Erythroblast (primary cell): Measurements from ENCODE around the gene ST6GAL2.

Experiments used
- DNase-seq, 2 experiments: peaks; one replicate each; lab custom pipeline; 2025; lab: John Stamatoyannopoulos, UW
- GATA1 ChIP-seq: IDR thresholded peaks from 2 replicates; pipeline ENCODE4 v1.6.1; 2011; ENCODE audit warnings: low read depth, mild to moderate bottlenecking, control low read depth, low read length, moderate library complexity
- POLR2A ChIP-seq: IDR thresholded peaks from 2 replicates; pipeline ENCODE4 v1.6.1; 2011; ENCODE audit warnings: mild to moderate bottlenecking, low read length

Gene ST6GAL2

DNA sequence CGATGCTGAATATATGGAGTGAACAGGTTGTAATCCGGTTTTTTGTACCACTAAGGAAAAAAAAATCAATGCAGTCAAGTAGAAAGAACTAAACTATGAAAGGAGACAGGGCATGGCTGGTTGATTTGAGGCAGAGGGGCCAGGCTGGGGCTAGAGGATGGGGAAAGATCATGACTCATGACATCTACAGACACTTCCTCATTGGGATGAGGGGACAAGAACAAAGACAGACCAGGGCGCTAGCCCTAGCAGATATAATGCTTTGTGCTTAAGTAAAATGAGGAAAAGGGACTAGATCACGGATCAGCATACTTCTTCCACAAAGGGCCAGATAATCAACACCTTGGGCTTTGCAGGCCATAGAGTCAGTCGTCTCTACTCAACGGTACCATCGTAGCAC is 55.8 kb downstream of the ST6GAL2 start:
- DNase-seq, result no peak
- TF ChIP-seq POLR2A (no peak), GATA1 (no peak)

DNA sequence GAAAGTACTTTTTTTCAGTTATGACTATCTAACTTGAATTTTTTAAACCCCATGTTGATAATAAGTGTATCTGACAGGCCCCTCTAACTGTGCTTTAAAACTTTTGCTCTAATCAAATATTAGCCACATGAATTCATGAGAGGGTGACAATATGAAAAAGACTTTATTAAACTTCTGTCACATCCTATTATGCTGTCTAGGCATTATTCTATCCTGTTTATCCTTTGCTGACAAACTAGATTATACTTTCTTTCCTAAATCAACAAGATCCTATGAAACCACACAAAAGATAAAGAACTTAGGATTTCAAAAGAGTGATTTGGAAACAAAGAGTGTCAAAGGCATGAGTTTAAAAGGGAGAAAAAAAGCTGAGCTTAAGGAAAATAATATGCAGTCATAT is 57.8 kb downstream of the ST6GAL2 start:
- DNase-seq, result no peak
- TF ChIP-seq POLR2A, result no peak
- no peak for TF ChIP-seq GATA1

GRCh38 chr2:106827158-106827557 is 58.8 kb downstream of the ST6GAL2 start:
- DNase-seq, result no peak
- no peak for TF ChIP-seq POLR2A
- TF ChIP-seq GATA1, result no peak

DNA sequence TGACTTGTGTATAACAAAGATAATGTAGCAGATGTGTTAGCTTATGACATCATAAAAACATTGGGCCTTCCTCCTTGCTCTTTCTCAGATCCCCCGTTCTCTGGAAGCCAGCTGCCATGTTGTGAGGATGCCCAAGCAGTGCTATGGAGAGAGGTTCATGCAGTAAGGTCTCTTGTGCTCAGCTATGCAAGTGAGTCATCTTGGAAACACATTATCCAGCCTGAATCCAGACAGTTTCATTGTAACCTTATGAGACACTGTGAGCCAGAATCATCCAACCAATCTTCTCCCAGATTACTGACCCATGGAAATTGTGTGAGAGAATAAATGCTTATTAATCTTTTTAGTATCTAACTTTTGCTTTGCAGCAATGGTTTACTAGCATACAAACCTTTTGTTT is 60.8 kb downstream of the ST6GAL2 start:
- no peak for DNase-seq
- no peak for TF ChIP-seq GATA1
- no peak for TF ChIP-seq POLR2A

GRCh38 chr2:106816974-106817373 is 69.0 kb downstream of the ST6GAL2 start:
- no peak for DNase-seq
- no peak for TF ChIP-seq GATA1
- no peak for TF ChIP-seq POLR2A

GRCh38 chr2:106812841-106813240 is 73.1 kb downstream of the ST6GAL2 start:
- TF ChIP-seq POLR2A, result no peak
- TF ChIP-seq GATA1, result no peak
- DNase-seq, result no peak

- TF ChIP-seq POLR2A (no peak), GATA1 (no peak)
- no peak for DNase-seq
These were observed 73.6 kb downstream of the ST6GAL2 start for GRCh38 chr2:106812383-106812782.

- DNase-seq, result no peak
- TF ChIP-seq POLR2A (no peak), GATA1 (no peak)
These were observed 80.3 kb downstream of the ST6GAL2 start for GRCh38 chr2:106805716-106806115.

DNA sequence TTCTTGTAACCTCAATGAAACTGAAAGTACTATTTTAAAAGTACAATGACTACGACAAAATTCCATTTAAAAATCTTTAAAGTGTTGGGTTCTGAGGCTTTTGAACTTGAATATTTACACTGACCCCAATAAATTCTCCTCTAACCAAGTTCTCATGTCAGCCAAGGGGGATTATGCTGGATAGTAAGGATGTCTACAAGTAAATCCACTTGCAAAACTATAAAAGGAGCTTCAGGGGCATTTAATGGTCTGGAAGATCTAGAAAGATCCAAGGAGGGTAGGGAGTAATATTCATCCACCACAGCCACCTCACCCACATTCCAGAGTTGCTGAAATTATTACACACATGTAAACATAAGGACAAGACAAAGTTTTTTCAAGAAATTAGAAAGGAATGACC is 81.8 kb downstream of the ST6GAL2 start:
- no peak for DNase-seq
- TF ChIP-seq POLR2A (no peak), GATA1 (no peak)

GRCh38 chr2:106800976-106801655 is 84.9 kb downstream of the ST6GAL2 start:
- DNase-seq, result no peak
- TF ChIP-seq GATA1 (no peak), POLR2A (no peak)

- DNase-seq, result no peak
- TF ChIP-seq GATA1 (no peak), POLR2A (no peak)
These were observed 85.8 kb downstream of the ST6GAL2 start for GRCh38 chr2:106800180-106800579.

DNA sequence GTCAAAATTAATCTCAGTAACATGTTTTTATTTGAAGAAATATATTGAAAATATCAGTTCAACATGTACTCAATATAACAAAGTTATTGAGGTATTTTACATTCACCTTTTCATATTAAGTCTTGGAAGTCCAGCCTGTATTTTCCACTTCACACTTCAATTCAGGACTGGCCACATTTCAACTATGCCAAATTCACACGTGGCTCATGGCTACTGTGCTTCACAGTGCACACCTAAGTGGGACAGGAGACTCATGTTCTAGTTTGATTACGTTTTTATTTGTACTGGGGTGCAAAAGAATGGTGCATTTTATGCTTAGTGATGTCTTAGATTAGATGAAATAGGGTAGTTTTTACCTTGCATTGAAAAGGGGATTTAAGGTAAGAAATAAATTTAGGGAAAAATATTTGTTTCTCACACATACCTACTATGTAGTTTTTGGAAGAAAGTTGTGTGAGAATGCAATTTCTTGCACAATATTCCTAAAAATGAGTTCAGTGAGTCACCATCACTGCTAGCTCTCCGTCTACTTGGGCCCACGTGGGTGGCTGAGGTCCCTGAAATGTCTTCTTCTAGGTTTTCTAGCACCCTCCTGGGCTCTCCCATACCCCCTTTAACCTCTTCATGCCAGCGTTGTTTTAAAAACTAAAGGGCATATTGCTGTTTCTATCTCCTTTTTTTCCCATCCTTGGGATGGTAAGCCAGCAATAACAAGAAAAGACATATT is 87.0 kb downstream of the ST6GAL2 start:
- no peak for TF ChIP-seq GATA1
- no peak for TF ChIP-seq POLR2A
- no peak for DNase-seq

DNA sequence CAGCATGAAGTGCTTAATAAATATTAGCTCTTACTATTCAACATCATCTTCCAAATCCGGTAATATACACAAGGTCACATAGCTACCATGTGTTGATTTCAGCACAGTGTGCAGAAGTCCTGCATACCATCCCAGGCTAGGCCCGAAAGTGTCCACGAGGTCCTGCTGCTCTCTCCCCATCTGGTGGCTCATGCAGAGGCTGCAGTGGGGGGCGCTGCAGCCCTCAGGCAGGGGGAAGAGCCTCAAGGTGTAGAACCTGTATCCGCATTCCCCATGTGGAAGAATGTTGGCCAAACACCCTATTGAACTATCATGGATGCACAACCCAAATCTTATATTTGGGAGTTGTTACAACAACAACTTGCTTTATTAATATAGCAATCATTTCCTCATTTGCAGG is 88.5 kb downstream of the ST6GAL2 start:
- TF ChIP-seq POLR2A (no peak), GATA1 (no peak)
- DNase-seq, result no peak

DNA sequence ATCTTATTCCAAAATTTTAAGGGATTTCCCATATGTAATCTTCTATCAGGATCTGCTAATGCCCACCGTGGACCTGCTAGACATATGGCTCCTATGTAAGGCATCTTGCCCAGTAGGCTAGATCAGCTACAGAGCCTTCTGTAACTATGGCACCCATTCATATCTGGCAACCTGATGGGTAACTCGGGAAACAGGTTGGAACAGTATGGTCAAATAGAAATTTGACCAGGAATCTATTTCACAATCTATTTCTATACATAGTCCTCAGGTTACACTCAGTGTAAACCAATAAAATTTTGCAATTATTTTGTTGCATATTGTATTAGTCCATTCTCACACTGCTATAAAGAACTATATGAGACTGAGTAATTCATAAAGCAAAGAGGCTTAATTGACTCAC is 93.3 kb downstream of the ST6GAL2 start:
- no peak for DNase-seq
- TF ChIP-seq GATA1, result no peak
- no peak for TF ChIP-seq POLR2A
